A549 (cell line): ENCODE results near the gene AP5M1. TPM values are rescaled to one million over a fixed set of nuclear protein-coding genes. Genes with fewer than 3 reads are reported as not detected.
A peak's percentile ranks its signal among the peaks of the same experiment; 100 is the strongest.
"Not testable (repeated sequence)": the region's sequence is repeated elsewhere in the genome, so short reads cannot be mapped to it uniquely, and the experiment has no call there.

Source experiments
- ATAC-seq, 2 experiments: fragments of 200-7000 bp in 1 of 2; fragments of >200 bp in 1 of 2; cut with Nextera tagmentation in 1 of 2; cut with Tn5 transposase in 1 of 2; 3 replicates each; pipeline versions ENCODE4 v1.8.0 to v1.9.1; 2018 to 2020; ENCODE audit warnings: mild to moderate bottlenecking in 1 of 2, moderate library complexity in 1 of 2
- CTCF ChIA-PET: fragments of 300-600 bp; sonication (Branson Sonifier 250); formaldehyde crosslinking; extraction: SDS; loops from one replicate; lab custom pipeline; 2021; ENCODE audit warnings: antibody characterized with exemption, inconsistent platforms; lab: Yijun Ruan, JAX
- POLR2A ChIA-PET: fragments of 350-600 bp; formaldehyde crosslinking; extraction: SDS; loops from one replicate; lab custom pipeline; 2021; ENCODE audit warnings: antibody characterized with exemption, inconsistent platforms; lab: Yijun Ruan, JAX
- DNase-seq, 2 experiments: peaks; one replicate each; pipeline versions ENCODE4 v3.0.0 to v3.0.0-alpha.2; 2011 to 2016; ENCODE audit warnings: low read depth in 1 of 2, low spot score in 1 of 2
- FAIRE-seq: peaks from 2 replicates; lab custom pipeline; 2011; peaks lifted over from hg19 to GRCh38; lab: Jason Lieb, UNC
- H3K27ac ChIP-seq, 2 experiments: fragments of >200 bp; sonication (Bioruptor Twin); formaldehyde crosslinking; 3 replicates each; pipeline ENCODE4 v1.5.1; 2016 to 2017
- H3K4me1 ChIP-seq: fragments of >200 bp; sonication (Bioruptor Twin); formaldehyde crosslinking; 3 replicates; pipeline ENCODE4 v1.6.1; 2016
- H3K4me2 ChIP-seq: fragments of >200 bp; sonication (Bioruptor Twin); formaldehyde crosslinking; 3 replicates; pipeline ENCODE4 v1.6.1; 2016
- H3K4me3 ChIP-seq: fragments of >200 bp; sonication (Bioruptor Twin); formaldehyde crosslinking; 3 replicates; pipeline ENCODE4 v1.5.1; 2016
- H3K9me3 ChIP-seq: fragments of >200 bp; sonication (Bioruptor Twin); formaldehyde crosslinking; 3 replicates; pipeline ENCODE4 v1.6.1; 2016
- BHLHE40 ChIP-seq: IDR thresholded peaks from 2 replicates; pipeline ENCODE4 v1.6.1; 2012; ENCODE audit warnings: low read depth, low read length, inconsistent platforms
- CEBPB ChIP-seq, 2 experiments: fragments of >200 bp in 1 of 2; sonication (Bioruptor Twin) in 1 of 2; formaldehyde crosslinking in 1 of 2; IDR thresholded peaks; 2 replicates each; pipeline ENCODE4 v1.6.1; 2012 to 2016
- CHD2 ChIP-seq: fragments of 150-350 bp; IDR thresholded peaks from 2 replicates; pipeline ENCODE4 v1.6.1; 2014; ENCODE audit warnings: low read length; ENCODE audit not compliant: partially characterized antibody
- ESRRA ChIP-seq: fragments of 150-350 bp; IDR thresholded peaks from 2 replicates; pipeline ENCODE4 v1.6.1; 2014; ENCODE audit warnings: mild to moderate bottlenecking, low read length, borderline replicate concordance
- FOSB ChIP-seq: fragments of 250-450 bp; sonication (Bioruptor Pico); IDR thresholded peaks from 2 replicates; pipeline ENCODE4 v1.5.0; 2020; ENCODE audit warnings: mild to moderate bottlenecking, moderate library complexity
- FOSL2 ChIP-seq, 2 experiments: fragments of 450-650 bp in 1 of 2; fragments of >200 bp in 1 of 2; sonication (Bioruptor Twin) in 1 of 2; formaldehyde crosslinking; IDR thresholded peaks; 2 replicates each; pipeline versions ENCODE4 v1.5.0 to v1.6.1; 2016 to 2020; ENCODE audit warnings: mild to moderate bottlenecking in 1 of 2, moderate library complexity in 1 of 2
- HEYL ChIP-seq: fragments of 250-450 bp; sonication (Bioruptor Pico); IDR thresholded peaks from 2 replicates; pipeline ENCODE4 v1.8.0; 2021; ENCODE audit warnings: mild to moderate bottlenecking, moderate library complexity
- HOXA7 ChIP-seq: fragments of 250-450 bp; sonication (Bioruptor Pico); IDR thresholded peaks from 2 replicates; pipeline ENCODE4 v1.5.0; 2020; ENCODE audit warnings: mild to moderate bottlenecking, moderate library complexity
- HOXB13 ChIP-seq: fragments of 250-450 bp; sonication (Bioruptor Pico); IDR thresholded peaks from 2 replicates; pipeline ENCODE4 v1.5.0; 2020; ENCODE audit warnings: low read depth, mild to moderate bottlenecking, moderate library complexity
- HOXB5 ChIP-seq: fragments of 250-450 bp; sonication (Bioruptor Pico); IDR thresholded peaks from 2 replicates; pipeline ENCODE4 v1.5.0; 2020; ENCODE audit warnings: mild to moderate bottlenecking, moderate library complexity
- JUN ChIP-seq, 2 experiments: fragments of >200 bp; sonication (Bioruptor Twin); formaldehyde crosslinking; IDR thresholded peaks; 2 replicates in 1 of 2; 3 replicates in 1 of 2; pipeline ENCODE4 v1.6.1; 2016 to 2017
- MAFK ChIP-seq: fragments of 450-650 bp; IDR thresholded peaks from 2 replicates; pipeline ENCODE4 v1.6.1; 2014; ENCODE audit not compliant: partially characterized antibody
- MYC ChIP-seq: IDR thresholded peaks from 2 replicates; pipeline ENCODE4 v1.6.1; 2012; ENCODE audit warnings: mild to moderate bottlenecking, inconsistent platforms, low read length, improper control_type of control experiment, borderline replicate concordance
- NFE2L2 ChIP-seq: fragments of 150-350 bp; conservative IDR thresholded peaks from 2 replicates; pipeline ENCODE4 v1.6.1; 2014; ENCODE audit warnings: low read length
- NPAS2 ChIP-seq: fragments of 250-450 bp; sonication (Bioruptor Pico); IDR thresholded peaks from 2 replicates; pipeline ENCODE4 v1.8.0; 2022; ENCODE audit warnings: mild to moderate bottlenecking, moderate library complexity, borderline replicate concordance
- POLR2A ChIP-seq: IDR thresholded peaks from 2 replicates; pipeline ENCODE4 v1.6.1; 2012; ENCODE audit warnings: mild to moderate bottlenecking, low read length
- RCOR1 ChIP-seq: fragments of 150-350 bp; IDR thresholded peaks from 2 replicates; pipeline ENCODE4 v1.6.1; 2014; ENCODE audit warnings: antibody characterized with exemption, low read length, low read depth
- RFX5 ChIP-seq: fragments of 450-650 bp; IDR thresholded peaks from 2 replicates; pipeline ENCODE4 v1.7.1; 2014; ENCODE audit warnings: antibody characterized with exemption, mild to moderate bottlenecking, moderate library complexity
- ZFP36 ChIP-seq: fragments of 450-650 bp; IDR thresholded peaks from 2 replicates; pipeline ENCODE4 v1.6.1; 2014; ENCODE audit warnings: borderline replicate concordance; ENCODE audit not compliant: partially characterized antibody
- WGBS: methylation state at CpG from one replicate; pipeline ENCODE4 v1.1.6; 2017; ENCODE audit errors: missing lambda C conversion rate; 5-methylcytosine and 5-hydroxymethylcytosine counted together
- polyA plus RNA-seq, 4 experiments: library from polyadenylated mRNA; depleted of rRNA in 3 of 4; stranded (reverse); fragments of >200 nt; fragmentation: RNase III in 1 of 4; extraction: RNeasy Plus Mini Kit Qiagen cat#74134 plus additional on column Dnase treatment in 1 of 4; gene quantifications; 2 replicates in 3 of 4; 3 replicates in 1 of 4; pipeline ENCODE4 v1.2.3, GENCODE V29; 2011 to 2017
- TF ChIP-seq, protein P1 (sequence below): fragments of 450-650 bp; IDR thresholded peaks from 2 replicates; pipeline ENCODE4 v1.6.1; 2014; ENCODE audit warnings: antibody characterized with exemption
- TF ChIP-seq, protein P2 (sequence below): fragments of >200 bp; sonication (Bioruptor Twin); formaldehyde crosslinking; IDR thresholded peaks from 3 replicates; pipeline ENCODE4 v1.6.1; 2016

AP5M1 gene
- polyA plus RNA-seq, 2 of the 4 experiments (the other 2 are of a cell fraction) = 22.8 to 40.6 TPM

DNA sequence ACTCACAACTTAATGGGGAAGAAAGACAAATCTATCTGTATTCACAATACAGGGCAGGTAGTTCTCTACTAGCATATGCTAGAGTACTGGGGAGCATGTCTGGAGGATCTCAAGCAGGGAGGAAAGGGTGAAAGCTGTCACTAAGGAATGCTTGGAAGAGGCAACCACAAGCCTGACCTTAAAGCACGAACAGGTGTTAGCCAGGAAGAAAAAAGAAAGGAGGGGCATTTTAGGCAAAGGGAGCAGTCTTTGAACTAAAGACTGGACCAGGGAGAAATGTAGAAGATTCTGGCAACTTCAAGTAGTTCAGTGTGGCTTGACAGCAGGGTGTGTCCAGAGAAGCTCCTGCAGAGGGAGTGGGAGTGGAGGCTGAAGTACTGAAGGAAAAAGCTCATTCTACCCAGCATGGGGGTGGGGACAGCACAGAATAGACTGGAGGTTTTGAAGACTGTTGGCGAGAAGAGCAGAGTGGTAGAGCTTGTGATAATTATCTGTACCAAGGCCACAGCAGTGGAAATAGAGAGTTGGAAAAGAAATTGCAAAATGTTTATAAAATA, 50.9 kb downstream of the AP5M1 start:
- Histone ChIP-seq H3K27ac (no peak overlapping the region), H3K4me3 (no peak overlapping the region), H3K4me1 (no peaks in the 10 kb centered on the region), H3K9me3 (no peaks in the 10 kb centered on the region), H3K4me2 (no peak overlapping the region)
- POLR2A ChIA-PET = no interaction called here
- FAIRE-seq (no peak), DNase-seq (no peak), ATAC-seq (0 out of 6 replicates have a peak, but pooled peaks of 1 of the 2 experiments have one; percentile 32)
- CTCF ChIA-PET = interaction anchor here (0.6 to 2.5 kb wide), 3 partner anchors 60 to 829 kb away, joined by 3 to 9 read pairs (median 4); no protein-coding TSS in a partner anchor
- TF ChIP-seq HOXA7 = no peak
- TF ChIP-seq POLR2A = no peak
- no peak for TF ChIP-seq RCOR1
- no peak for TF ChIP-seq CHD2
- TF ChIP-seq CEBPB (IDR thresholded peaks at IDR 0.05) = no peak
- no peak for TF ChIP-seq NFE2L2
- TF ChIP-seq RFX5 = no peak
- 41% methylated on average over 2 of the region's 2 CpGs for WGBS

- DNase-seq (no peak), FAIRE-seq (no peak), ATAC-seq (no peak)
- ChIA-PET POLR2A (no interaction called here), CTCF (interaction anchor here (1.1 kb wide), 1 partner anchor 52 kb away, joined by 3 read pairs; no protein-coding TSS in a partner anchor)
- 80% methylated on average over 3 of the region's 3 CpGs for WGBS
- Histone ChIP-seq H3K4me3 (no peak overlapping the region), H3K9me3 (no peaks in the 10 kb centered on the region), H3K4me2 (no peak overlapping the region), H3K27ac (no peak overlapping the region), H3K4me1 (no peaks in the 10 kb centered on the region)
- TF ChIP-seq RCOR1 = no peak
Measured at GRCh38 chr14:57323721-57324120, 55.0 kb downstream of the AP5M1 start.

DNA sequence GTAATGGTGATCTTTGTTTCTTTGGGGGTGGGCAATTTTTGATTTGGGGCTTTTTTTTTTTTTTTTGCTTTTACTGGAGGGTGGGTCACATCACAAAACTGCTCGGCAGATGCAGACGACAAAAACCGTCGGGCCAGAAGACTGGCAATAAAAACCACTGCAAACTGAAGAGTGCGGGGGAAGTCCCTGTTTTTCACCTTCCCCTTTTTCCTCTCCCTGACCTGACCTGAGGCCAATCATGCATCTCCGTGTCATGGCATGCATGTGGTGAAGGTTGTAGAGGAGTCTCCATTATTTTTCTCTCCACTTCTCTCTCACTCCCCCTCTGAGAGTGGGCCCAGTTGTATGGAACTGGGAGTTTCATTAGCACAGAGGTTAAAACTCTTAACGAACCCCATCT, 57.5 kb downstream of the AP5M1 start:
- WGBS = 76% methylated on average over 7 of the region's 7 CpGs
- POLR2A ChIA-PET = no interaction called here
- H3K27ac ChIP-seq = no peak overlapping the region
- no peak overlapping the region for H3K4me2 ChIP-seq
- ATAC-seq (no peak), FAIRE-seq (no peak), DNase-seq (no peak)
- no peaks in the 10 kb centered on the region for H3K4me1 ChIP-seq
- H3K4me3 ChIP-seq = no peak overlapping the region
- TF ChIP-seq JUN (IDR thresholded peaks at IDR 0.05) (no peak), HOXB5 (CRISPR knock-in tag) (no peak), ESRRA (no peak), NPAS2 (no peak), MAFK (no peak), HEYL (CRISPR knock-in tag) (no peak), HOXB13 (no peak), BHLHE40 (no peak), MYC (no peak), CHD2 (no peak)
- TF ChIP-seq, protein P1, sequence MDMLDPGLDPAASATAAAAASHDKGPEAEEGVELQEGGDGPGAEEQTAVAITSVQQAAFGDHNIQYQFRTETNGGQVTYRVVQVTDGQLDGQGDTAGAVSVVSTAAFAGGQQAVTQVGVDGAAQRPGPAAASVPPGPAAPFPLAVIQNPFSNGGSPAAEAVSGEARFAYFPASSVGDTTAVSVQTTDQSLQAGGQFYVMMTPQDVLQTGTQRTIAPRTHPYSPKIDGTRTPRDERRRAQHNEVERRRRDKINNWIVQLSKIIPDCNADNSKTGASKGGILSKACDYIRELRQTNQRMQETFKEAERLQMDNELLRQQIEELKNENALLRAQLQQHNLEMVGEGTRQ = no peak
- TF ChIP-seq, protein P2, sequence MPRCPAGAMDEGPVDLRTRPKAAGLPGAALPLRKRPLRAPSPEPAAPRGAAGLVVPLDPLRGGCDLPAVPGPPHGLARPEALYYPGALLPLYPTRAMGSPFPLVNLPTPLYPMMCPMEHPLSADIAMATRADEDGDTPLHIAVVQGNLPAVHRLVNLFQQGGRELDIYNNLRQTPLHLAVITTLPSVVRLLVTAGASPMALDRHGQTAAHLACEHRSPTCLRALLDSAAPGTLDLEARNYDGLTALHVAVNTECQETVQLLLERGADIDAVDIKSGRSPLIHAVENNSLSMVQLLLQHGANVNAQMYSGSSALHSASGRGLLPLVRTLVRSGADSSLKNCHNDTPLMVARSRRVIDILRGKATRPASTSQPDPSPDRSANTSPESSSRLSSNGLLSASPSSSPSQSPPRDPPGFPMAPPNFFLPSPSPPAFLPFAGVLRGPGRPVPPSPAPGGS = no peak
- CTCF ChIA-PET = no interaction called here
- H3K9me3 ChIP-seq = no peaks in the 10 kb centered on the region

- ATAC-seq = no peak
- POLR2A ChIA-PET = no interaction called here
- DNase-seq = no peak
- TF ChIP-seq FOSB (CRISPR knock-in tag) (no peak), FOSL2 (IDR thresholded peaks at IDR 0.05) (no peak), FOSL2 (CRISPR knock-in tag; IDR thresholded peaks at IDR 0.05) (no peak), ZFP36 (no peak), CEBPB (IDR thresholded peaks at IDR 0.05) (no peak)
- CTCF ChIA-PET = no interaction called here
- no peak overlapping the region for H3K4me3 ChIP-seq
- H3K27ac ChIP-seq = no peak overlapping the region
- H3K9me3 ChIP-seq = no peaks in the 10 kb centered on the region
- no peaks in the 10 kb centered on the region for H3K4me1 ChIP-seq
- H3K4me2 ChIP-seq = no peak overlapping the region
- FAIRE-seq = no peak
Measured at GRCh38 chr14:57329833-57330232, 61.1 kb downstream of the AP5M1 start.

DNA sequence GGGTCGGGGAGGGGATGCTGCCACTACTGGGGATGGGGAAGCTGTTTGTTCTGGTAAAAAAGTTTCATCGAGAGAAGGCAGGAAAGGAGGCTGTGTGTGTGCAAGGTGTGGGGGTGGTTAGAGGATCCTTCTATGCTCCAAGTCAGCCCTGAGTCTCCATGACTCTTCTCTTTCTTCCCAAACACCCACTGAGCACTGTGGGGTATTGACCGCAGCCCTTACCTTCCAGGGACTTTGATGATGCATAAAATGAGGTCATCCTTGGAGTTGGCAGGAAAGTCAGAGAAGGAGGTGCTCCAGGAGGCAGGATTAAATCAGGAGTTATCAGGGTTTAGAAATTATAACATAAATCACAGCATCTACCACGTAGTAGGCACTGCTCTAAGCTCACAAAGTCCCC, 63.7 kb downstream of the AP5M1 start:
- H3K4me1 ChIP-seq, H3K27ac ChIP-seq, POLR2A ChIA-PET, DNase-seq, H3K4me2 ChIP-seq, CTCF ChIA-PET, FAIRE-seq, H3K4me3 ChIP-seq, H3K9me3 ChIP-seq: not testable (repeated sequence)
- ATAC-seq = peak in 1 of 2 experiments; percentile 38; a peak in 2 of 6 replicates
- WGBS = 12% methylated on average over 4 of the region's 4 CpGs

GRCh38 chr14:57333726-57334125, 65.0 kb downstream of the AP5M1 start:
- H3K27ac ChIP-seq, DNase-seq, FAIRE-seq, H3K4me2 ChIP-seq, CTCF ChIA-PET, H3K9me3 ChIP-seq, ATAC-seq, H3K4me1 ChIP-seq, H3K4me3 ChIP-seq, POLR2A ChIA-PET: not testable (repeated sequence)
- WGBS = no CpG with 5 or more reads among the region's 31 CpGs
